Breast epithelium (tissue), 3 donors: Measurements from ENCODE around the gene FNIP2.
A peak's percentile ranks its signal among the peaks of the same experiment; 100 is the strongest.

ENCODE experiments used
- POLR2A ChIP-seq: fragments of 450-650 bp; IDR thresholded peaks from one replicate; pipeline ENCODE4 v1.6.1; 2016; ENCODE audit warnings: antibody characterized with exemption, mild to moderate bottlenecking, moderate library complexity
- POLR2AphosphoS5 ChIP-seq, 3 donors: sonication (generic); formaldehyde crosslinking; IDR thresholded peaks; one replicate each; pipeline ENCODE4 v1.6.1; 2017; ENCODE audit warnings: antibody characterized with exemption in 3 of 3
- TF ChIP-seq, protein P1 (sequence below), 3 donors: fragments of 450-650 bp; IDR thresholded peaks; one replicate each; pipeline ENCODE4 v1.5.1; 2016 to 2017; ENCODE audit warnings: antibody characterized with exemption in 3 of 3, mild to moderate bottlenecking in 3 of 3, moderate library complexity in 3 of 3

GRCh38 chr4:158850800-158851644 is 82.2 kb downstream of the FNIP2 start:
- TF ChIP-seq POLR2A (no peak), POLR2AphosphoS5 (IDR thresholded peaks at IDR 0.05) (no peak)
- TF ChIP-seq, protein P1, sequence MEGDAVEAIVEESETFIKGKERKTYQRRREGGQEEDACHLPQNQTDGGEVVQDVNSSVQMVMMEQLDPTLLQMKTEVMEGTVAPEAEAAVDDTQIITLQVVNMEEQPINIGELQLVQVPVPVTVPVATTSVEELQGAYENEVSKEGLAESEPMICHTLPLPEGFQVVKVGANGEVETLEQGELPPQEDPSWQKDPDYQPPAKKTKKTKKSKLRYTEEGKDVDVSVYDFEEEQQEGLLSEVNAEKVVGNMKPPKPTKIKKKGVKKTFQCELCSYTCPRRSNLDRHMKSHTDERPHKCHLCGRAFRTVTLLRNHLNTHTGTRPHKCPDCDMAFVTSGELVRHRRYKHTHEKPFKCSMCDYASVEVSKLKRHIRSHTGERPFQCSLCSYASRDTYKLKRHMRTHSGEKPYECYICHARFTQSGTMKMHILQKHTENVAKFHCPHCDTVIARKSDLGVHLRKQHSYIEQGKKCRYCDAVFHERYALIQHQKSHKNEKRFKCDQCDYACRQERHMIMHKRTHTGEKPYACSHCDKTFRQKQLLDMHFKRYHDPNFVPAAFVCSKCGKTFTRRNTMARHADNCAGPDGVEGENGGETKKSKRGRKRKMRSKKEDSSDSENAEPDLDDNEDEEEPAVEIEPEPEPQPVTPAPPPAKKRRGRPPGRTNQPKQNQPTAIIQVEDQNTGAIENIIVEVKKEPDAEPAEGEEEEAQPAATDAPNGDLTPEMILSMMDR (IDR thresholded peaks at IDR 0.05): peak; percentile 73 to 80 (median 77)
